Measurements from ENCODE around the gene CHDH. TPM values are rescaled to one million over a fixed set of nuclear protein-coding genes. Genes with fewer than 3 reads are reported as not detected.

The CHDH gene
- total and polyA plus RNA-seq, 9 donors, result 0.85 to 7.0 (median 4.1) TPM

- 81 to 86% (median 83%) methylated on average over 15 of the region's 15 CpGs for WGBS, 3 donors
- DNase-seq, result no peak
- H3K4me3 ChIP-seq, result no peak overlapping the region
- H3K36me3 ChIP-seq, result no peaks in the 10 kb centered on the region
- H3K27me3 ChIP-seq, result no peaks in the 10 kb centered on the region
- H3K27ac ChIP-seq, result no peak overlapping the region
- intact Hi-C loops (cut with DNase I), result no loop called here
- H3K9me3 ChIP-seq, result no peaks in the 10 kb centered on the region
- H3K4me1 ChIP-seq (ENCODE audit: insufficient read depth), result no peaks in the 10 kb centered on the region
- no peak for TF ChIP-seq POLR2A (IDR thresholded peaks at IDR 0.05)
Measured at GRCh38 chr3:53807117-53807810, 39.0 kb downstream of the CHDH start.

DNA sequence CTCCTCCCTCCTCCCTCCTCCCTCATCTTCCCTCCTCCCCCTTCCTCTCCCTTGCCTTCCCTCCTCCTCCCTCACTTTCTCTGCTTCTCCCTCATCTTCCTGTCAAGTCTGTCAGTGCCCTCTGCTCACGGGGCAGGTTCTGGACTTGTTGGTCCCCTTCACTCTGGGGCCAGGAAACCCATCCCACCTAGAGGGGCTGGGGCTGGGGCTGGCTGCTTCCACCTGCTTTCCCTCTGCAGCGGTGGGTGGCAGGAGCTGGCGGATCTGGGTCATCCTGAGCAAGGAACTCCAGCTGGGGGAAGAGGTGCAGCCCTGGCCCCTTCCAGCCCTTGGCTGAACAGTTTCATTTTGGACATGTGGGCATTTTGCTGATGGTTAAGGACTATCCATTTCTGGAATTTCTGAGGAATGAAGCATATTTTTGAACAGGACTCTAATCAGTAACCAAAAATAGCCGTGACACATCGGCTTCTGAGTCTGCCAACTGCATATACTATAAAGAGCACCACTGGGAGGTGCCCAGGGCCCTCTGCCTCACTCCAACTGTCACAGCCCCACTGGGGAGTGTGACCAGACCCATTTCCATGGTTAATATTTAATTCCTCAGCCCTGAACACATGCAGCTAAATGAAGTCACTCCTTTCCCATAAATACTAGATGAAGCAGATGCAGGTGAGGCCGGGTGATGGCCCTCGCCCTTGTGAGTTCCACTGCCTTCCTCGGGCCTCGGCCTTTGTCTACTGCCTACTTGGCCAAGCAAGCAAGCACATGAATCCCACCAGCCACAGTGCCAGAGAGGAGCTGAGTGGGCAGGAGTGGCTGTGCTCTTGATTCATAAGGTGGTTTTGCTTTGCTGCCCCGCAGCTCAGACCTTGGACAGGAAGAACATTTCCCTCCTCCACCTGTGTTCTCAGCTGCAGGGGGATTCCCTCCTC is 39.8 kb downstream of the CHDH start:
- no peaks in the 10 kb centered on the region for H3K4me1 ChIP-seq (ENCODE audit: insufficient read depth)
- no peaks in the 10 kb centered on the region for H3K36me3 ChIP-seq
- H3K27ac ChIP-seq, result no peak overlapping the region
- no peaks in the 10 kb centered on the region for H3K9me3 ChIP-seq
- no peak for DNase-seq
- intact Hi-C loops (cut with DNase I), result no loop called here
- TF ChIP-seq POLR2A (IDR thresholded peaks at IDR 0.05) (no peak), EP300 (IDR thresholded peaks at IDR 0.05) (no peak), CTCF (IDR thresholded peaks at IDR 0.05) (no peak)
- H3K27me3 ChIP-seq, result no peaks in the 10 kb centered on the region
- 48 to 62% (median 52%) methylated on average over 10 of the region's 10 CpGs for WGBS, 3 donors
- H3K4me3 ChIP-seq, result no peak overlapping the region

- WGBS, 3 donors, result 54 to 59% (median 57%) methylated on average over 4 of the region's 4 CpGs
- Histone ChIP-seq H3K4me1 (ENCODE audit: insufficient read depth) (no peaks in the 10 kb centered on the region), H3K27ac (no peak overlapping the region), H3K9me3 (no peaks in the 10 kb centered on the region), H3K4me3 (no peak overlapping the region), H3K36me3 (no peaks in the 10 kb centered on the region), H3K27me3 (no peaks in the 10 kb centered on the region)
- no peak for DNase-seq
- intact Hi-C loops (cut with DNase I), result no loop called here
- TF ChIP-seq EP300 (IDR thresholded peaks at IDR 0.05) (no peak), POLR2A (IDR thresholded peaks at IDR 0.05) (no peak), CTCF (IDR thresholded peaks at IDR 0.05) (no peak)
Measured at GRCh38 chr3:53805463-53806159, 40.6 kb downstream of the CHDH start.

DNA sequence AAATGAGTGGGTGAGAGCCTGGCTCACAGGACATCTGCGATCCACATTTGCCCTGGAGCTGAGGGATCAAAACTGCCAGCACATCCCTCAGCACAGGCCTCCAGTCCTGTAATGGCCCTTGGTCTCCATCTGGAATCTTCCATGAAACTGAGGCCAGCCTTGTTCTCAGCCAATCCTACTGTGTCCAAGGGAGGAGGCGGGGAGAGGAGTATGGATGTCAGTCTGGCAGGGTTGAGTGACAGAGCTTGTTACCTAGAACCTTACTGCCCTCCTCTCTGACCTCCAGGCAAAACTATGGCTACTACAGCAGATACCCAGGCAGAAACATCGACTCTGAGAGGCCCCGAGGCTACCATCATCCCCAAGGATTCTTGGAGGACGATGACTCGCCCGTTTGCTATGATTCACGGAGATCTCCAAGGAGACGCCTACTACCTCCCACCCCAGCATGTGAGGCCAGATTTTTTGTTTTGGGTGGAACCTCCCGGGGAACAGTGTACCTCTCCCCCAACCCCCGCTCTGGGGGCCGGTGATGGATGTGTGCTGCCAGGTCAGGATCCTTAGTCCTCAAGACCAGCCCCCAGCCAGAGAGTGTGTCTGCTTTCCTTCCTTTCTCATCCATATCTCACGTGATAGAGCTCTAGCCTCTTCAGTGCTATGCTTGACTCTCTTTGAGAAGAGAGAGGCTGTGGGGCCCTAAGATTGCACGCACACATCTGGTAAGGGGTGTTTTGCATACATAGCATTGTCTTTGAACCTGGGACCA is 41.3 kb downstream of the CHDH start:
- TF ChIP-seq EP300 (IDR thresholded peaks at IDR 0.05) (no peak), CTCF (IDR thresholded peaks at IDR 0.05) (no peak), POLR2A (IDR thresholded peaks at IDR 0.05) (no peak)
- intact Hi-C loops (cut with DNase I), result no loop called here
- Histone ChIP-seq H3K4me1 (ENCODE audit: insufficient read depth) (no peaks in the 10 kb centered on the region), H3K27ac (no peak overlapping the region), H3K9me3 (no peaks in the 10 kb centered on the region), H3K36me3 (no peaks in the 10 kb centered on the region), H3K27me3 (no peaks in the 10 kb centered on the region), H3K4me3 (no peak overlapping the region)
- no peak for DNase-seq
- WGBS, 3 donors, result 34 to 41% (median 40%) methylated on average over 14 of the region's 14 CpGs
